ENCODE measurements around the gene TNRC6A. TPM values are rescaled to one million over a fixed set of nuclear protein-coding genes. Genes with fewer than 3 reads are reported as not detected.
"Not testable (repeated sequence)": the region's sequence is repeated elsewhere in the genome, so short reads cannot be mapped to it uniquely, and the experiment has no call there.

TNRC6A gene
- total and polyA plus RNA-seq, 9 of the 15 experiments (the other 6 are each of a cell fraction or from before 2014, with no cell fraction given): 3.4 to 32.1 (median 26.6) TPM

GRCh38 chr16:24707760-24708159, 21.7 kb upstream of the TNRC6A start (continued):
- TF ChIP-seq MTA2 (IDR thresholded peaks at IDR 0.05; ENCODE audit: low read depth) (peak; percentile 92), NCOA1 (IDR thresholded peaks at IDR 0.05; ENCODE audit: low read depth) (peak; percentile 71; the same call in 1 of the 2 replicates), FOXK2 (conservative IDR thresholded peaks at IDR 0.05 in 1 of 2, IDR thresholded peaks at IDR 0.05 in 1 of 2; ENCODE audit: low read depth in 2 of 2) (0 out of 4 replicates have a peak, but pooled peaks have one; percentile 15 to 54), TRIM24 (IDR thresholded peaks at IDR 0.05) (peak; percentile 89 to 93), NFIC (IDR thresholded peaks at IDR 0.05) (peak; percentile 73), CC2D1A (IDR thresholded peaks at IDR 0.05) (peak; percentile 66; the same call in 1 of the 2 replicates), TFAP4 (CRISPR knock-in tag; IDR thresholded peaks at IDR 0.05; ENCODE audit: borderline replicate concordance) (peak; percentile 34; the same call in 1 of the 2 replicates), NBN (IDR thresholded peaks at IDR 0.05; ENCODE audit: low read depth) (peak; percentile 75; the same call in 1 of the 2 replicates), HDAC3 (IDR thresholded peaks at IDR 0.05; ENCODE audit: borderline replicate concordance, partially characterized antibody) (peak; percentile 61), STAT5A (IDR thresholded peaks at IDR 0.05; ENCODE audit: borderline replicate concordance, low read length) (peak; percentile 82), E2F6 (IDR thresholded peaks at IDR 0.05; ENCODE audit: borderline replicate concordance in 1 of 2, extremely low read depth in 1 of 2, insufficient read depth in 1 of 2, insufficient read length in 1 of 2, low read depth in 1 of 2, low read length in 1 of 2, poor library complexity in 1 of 2, severe bottlenecking in 1 of 2) (peak in 1 of 2 experiments; percentile 34), PHB2 (IDR thresholded peaks at IDR 0.05; ENCODE audit: low read depth) (peak; percentile 81), USF1 (CRISPR knock-in tag; IDR thresholded peaks at IDR 0.05) (peak; percentile 86), JUND (IDR thresholded peaks at IDR 0.05; ENCODE audit: borderline replicate concordance, low read depth, low read length) (peak; percentile 19; the same call in 1 of the 2 replicates), JUND (tag; IDR thresholded peaks at IDR 0.05; ENCODE audit: borderline replicate concordance, low read depth, low read length) (peak; percentile 12; the same call in 1 of the 3 replicates), SOX6 (IDR thresholded peaks at IDR 0.05) (peak; percentile 83), ZNF384 (IDR thresholded peaks at IDR 0.05; ENCODE audit: low read depth, low read length) (peak; percentile 89), EP300 (IDR thresholded peaks at IDR 0.05; ENCODE audit: low read length) (peak; percentile 77), CREM (IDR thresholded peaks at IDR 0.05; ENCODE audit: low read depth) (peak; percentile 59; the same call in 1 of the 2 replicates), DIDO1 (tag; IDR thresholded peaks at IDR 0.05; ENCODE audit: low read depth) (0 out of 2 replicates have a peak, but pooled peaks have one; percentile 15), ATF3 (IDR thresholded peaks at IDR 0.05) (peak; percentile 44; the same call in 1 of the 2 replicates)
- TF ChIP-seq, protein P1, sequence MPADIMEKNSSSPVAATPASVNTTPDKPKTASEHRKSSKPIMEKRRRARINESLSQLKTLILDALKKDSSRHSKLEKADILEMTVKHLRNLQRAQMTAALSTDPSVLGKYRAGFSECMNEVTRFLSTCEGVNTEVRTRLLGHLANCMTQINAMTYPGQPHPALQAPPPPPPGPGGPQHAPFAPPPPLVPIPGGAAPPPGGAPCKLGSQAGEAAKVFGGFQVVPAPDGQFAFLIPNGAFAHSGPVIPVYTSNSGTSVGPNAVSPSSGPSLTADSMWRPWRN (IDR thresholded peaks at IDR 0.05; ENCODE audit: low read depth): peak; percentile 67; the same call in 1 of the 2 replicates
- TF ChIP-seq, protein P2, sequence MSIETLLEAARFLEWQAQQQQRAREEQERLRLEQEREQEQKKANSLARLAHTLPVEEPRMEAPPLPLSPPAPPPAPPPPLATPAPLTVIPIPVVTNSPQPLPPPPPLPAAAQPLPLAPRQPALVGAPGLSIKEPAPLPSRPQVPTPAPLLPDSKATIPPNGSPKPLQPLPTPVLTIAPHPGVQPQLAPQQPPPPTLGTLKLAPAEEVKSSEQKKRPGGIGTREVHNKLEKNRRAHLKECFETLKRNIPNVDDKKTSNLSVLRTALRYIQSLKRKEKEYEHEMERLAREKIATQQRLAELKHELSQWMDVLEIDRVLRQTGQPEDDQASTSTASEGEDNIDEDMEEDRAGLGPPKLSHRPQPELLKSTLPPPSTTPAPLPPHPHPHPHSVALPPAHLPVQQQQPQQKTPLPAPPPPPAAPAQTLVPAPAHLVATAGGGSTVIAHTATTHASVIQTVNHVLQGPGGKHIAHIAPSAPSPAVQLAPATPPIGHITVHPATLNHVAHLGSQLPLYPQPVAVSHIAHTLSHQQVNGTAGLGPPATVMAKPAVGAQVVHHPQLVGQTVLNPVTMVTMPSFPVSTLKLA (conservative IDR thresholded peaks at IDR 0.05): peak; percentile 78 to 88
- not testable (repeated sequence) for TF ChIP-seq ATF3 (CRISPR knock-in tag; conservative IDR thresholded peaks at IDR 0.05)
